K562 (cell line): ENCODE data around the gene SAP25. TPM values are rescaled to one million over a fixed set of nuclear protein-coding genes. Genes with fewer than 3 reads are reported as not detected.

Experiments used
- CTCFL ChIP-seq: IDR thresholded peaks from 2 replicates; pipeline ENCODE4 v1.6.1; 2011; ENCODE audit warnings: borderline replicate concordance, low read depth, mild to moderate bottlenecking, moderate library complexity, low read length; ENCODE audit not compliant: insufficient read depth, poor library complexity, severe bottlenecking
- GATAD2B ChIP-seq: fragments of 450-650 bp; IDR thresholded peaks from 2 replicates; pipeline ENCODE4 v1.6.1; 2017; ENCODE audit warnings: mild to moderate bottlenecking, borderline replicate concordance
- HMG20B ChIP-seq: fragments of 250-450 bp; sonication (Bioruptor Pico); IDR thresholded peaks from 2 replicates; pipeline ENCODE4 v1.5.0; 2021; ENCODE audit warnings: mild to moderate bottlenecking
- MYNN ChIP-seq, 2 experiments: sonication (generic); formaldehyde crosslinking in 1 of 2; IDR thresholded peaks; 2 replicates each; pipeline versions ENCODE4 v1.5.0 to v1.6.1; 2016 to 2020; ENCODE audit warnings: antibody characterized with exemption in 1 of 2, missing genetic modification reagents in 1 of 2
- PATZ1 ChIP-seq: fragments of 250-450 bp; sonication (Bioruptor Pico); IDR thresholded peaks from 2 replicates; pipeline ENCODE4 v1.5.0; 2020; ENCODE audit warnings: mild to moderate bottlenecking, borderline replicate concordance
- PRDM10 ChIP-seq: fragments of 450-650 bp; IDR thresholded peaks from 2 replicates; pipeline ENCODE4 v1.6.1; 2018; ENCODE audit not compliant: partially characterized antibody
- SUPT5H ChIP-seq: fragments of 450-650 bp; IDR thresholded peaks from 2 replicates; pipeline ENCODE4 v1.6.1; 2016
- USF2 ChIP-seq: sonication (generic); formaldehyde crosslinking; IDR thresholded peaks from 2 replicates; pipeline ENCODE4 v1.5.0; 2020; ENCODE audit warnings: missing genetic modification reagents
- YY1 ChIP-seq, 3 experiments: IDR thresholded peaks; 2 replicates each; pipeline ENCODE4 v1.6.1; 2011; ENCODE audit warnings: low read length in 2 of 3, mild to moderate bottlenecking in 2 of 3, moderate library complexity in 2 of 3, borderline replicate concordance in 1 of 3, control low read depth in 1 of 3, low read depth in 1 of 3; ENCODE audit not compliant: insufficient read depth in 3 of 3, insufficient replicate concordance in 2 of 3, control insufficient read depth in 1 of 3, insufficient read length in 1 of 3; ENCODE audit errors: extremely low read depth in 1 of 3
- ZBTB7A ChIP-seq: IDR thresholded peaks from 2 replicates; pipeline ENCODE4 v1.6.1; 2011; ENCODE audit warnings: low read depth, mild to moderate bottlenecking, low read length, moderate library complexity, borderline replicate concordance; ENCODE audit not compliant: control insufficient read depth
- polyA plus RNA-seq, 8 experiments: library from polyadenylated mRNA; depleted of rRNA in 4 of 8; stranded (reverse) in 5 of 8; unstranded in 3 of 8; fragments of >200 nt; fragmentation: Nextera tagmentation in 2 of 8; fragmentation: Illumina TruSeq in 1 of 8; extraction: Ambion mirVana in 2 of 8; extraction: Trizol in 1 of 8; gene quantifications; 2 replicates each; pipeline versions ENCODE4 v1.2.1 to v1.2.3, GENCODE V29; 2011 to 2014; ENCODE audit warnings: inconsistent platforms in 1 of 8, missing spikeins in 1 of 8
- total RNA-seq, 7 experiments: library from RNA; depleted of rRNA in 6 of 7; stranded (reverse); fragments of >200 nt in 6 of 7; fragmentation: Illumina TruSeq in 2 of 7; extraction: Trizol in 2 of 7; gene quantifications; 2 replicates each; pipeline versions ENCODE4 v1.2.1 to v1.2.3, GENCODE V29; 2011 to 2021; ENCODE audit warnings: low replicate concordance in 1 of 7
- TF ChIP-seq, protein P1 (sequence below): sonication (generic); formaldehyde crosslinking; IDR thresholded peaks from 2 replicates; pipeline ENCODE4 v1.8.1; 2023; ENCODE audit warnings: mild to moderate bottlenecking, missing genetic modification reagents

SAP25 gene
- total and polyA plus RNA-seq, 9 of the 15 experiments (the other 6 are each of a cell fraction or from before 2014, with no cell fraction given) = 0.13 to 5.3 (median 0.78) TPM; not detected in 1

DNA sequence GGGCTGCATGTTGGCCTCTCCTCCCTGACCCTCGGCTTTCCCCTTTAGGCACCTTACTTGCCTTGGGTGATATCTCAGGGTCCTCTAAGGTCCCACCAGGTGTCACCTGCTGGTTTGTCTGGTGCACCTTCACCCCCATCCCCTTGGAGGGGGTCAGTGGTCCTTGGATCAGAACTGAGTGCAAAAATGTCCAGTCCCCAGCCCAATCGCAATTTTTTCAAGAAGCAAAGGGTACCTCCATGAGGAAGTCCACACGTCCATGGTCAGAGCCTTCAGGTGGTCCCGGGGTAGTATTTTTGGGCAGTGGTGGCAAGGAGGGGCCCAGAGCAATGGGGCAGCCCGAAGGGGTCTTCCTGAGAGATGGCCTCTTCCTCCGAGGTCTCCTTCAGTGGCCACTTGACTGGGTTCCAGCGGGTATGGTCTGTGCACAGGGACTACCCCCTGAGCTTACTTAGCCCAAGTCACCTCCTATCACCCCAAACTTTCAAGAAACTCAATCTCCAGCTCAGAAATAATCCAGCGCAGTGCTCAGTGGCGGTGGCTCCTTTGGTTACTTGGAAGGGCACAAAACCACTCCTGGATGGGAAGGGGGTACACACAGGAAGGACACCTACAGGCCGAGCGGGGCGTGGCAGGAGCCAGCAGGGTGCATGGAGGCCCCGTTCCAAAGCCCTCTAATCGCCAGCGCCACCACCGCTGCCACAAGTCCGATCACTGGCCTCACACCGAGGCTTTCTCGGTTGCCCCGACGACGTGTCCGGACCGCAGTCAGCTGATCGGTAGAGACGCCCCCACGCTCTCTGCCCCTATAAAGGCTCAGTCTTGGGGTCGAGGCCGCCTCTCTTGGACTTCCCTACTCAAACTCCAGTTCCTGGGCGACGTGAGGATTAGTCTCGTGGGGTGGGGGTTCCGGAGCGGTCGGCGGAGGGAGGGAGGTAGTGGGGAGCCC, 4.5 kb downstream of the SAP25 start (continued):
- TF ChIP-seq PATZ1 (no peak), PRDM10 (no peak), USF2 (CRISPR knock-in tag) (peak; percentile 36; the same call in 1 of the 2 replicates), SUPT5H (peak; percentile 33; the same call in 1 of the 2 replicates), HMG20B (no peak), CTCFL (peak; percentile 45), GATAD2B (0 out of 2 replicates have a peak, but pooled peaks have one; percentile 46), YY1 (IDR thresholded peaks at IDR 0.05; ENCODE audit: borderline replicate concordance in 1 of 3, control insufficient read depth in 1 of 3, extremely low read depth in 1 of 3, insufficient read depth in 3 of 3, insufficient read length in 1 of 3, insufficient replicate concordance in 2 of 3, low read depth in 1 of 3, low read length in 2 of 3) (peak in 1 of 3 experiments; percentile 48), ZBTB7A (peak; percentile 75; the same call in 1 of the 2 replicates), MYNN (IDR thresholded peaks at IDR 0.05) (0 out of 2 replicates have a peak, but pooled peaks have one; percentile 63), MYNN (CRISPR knock-in tag; IDR thresholded peaks at IDR 0.05) (no peak)
- TF ChIP-seq, protein P1, sequence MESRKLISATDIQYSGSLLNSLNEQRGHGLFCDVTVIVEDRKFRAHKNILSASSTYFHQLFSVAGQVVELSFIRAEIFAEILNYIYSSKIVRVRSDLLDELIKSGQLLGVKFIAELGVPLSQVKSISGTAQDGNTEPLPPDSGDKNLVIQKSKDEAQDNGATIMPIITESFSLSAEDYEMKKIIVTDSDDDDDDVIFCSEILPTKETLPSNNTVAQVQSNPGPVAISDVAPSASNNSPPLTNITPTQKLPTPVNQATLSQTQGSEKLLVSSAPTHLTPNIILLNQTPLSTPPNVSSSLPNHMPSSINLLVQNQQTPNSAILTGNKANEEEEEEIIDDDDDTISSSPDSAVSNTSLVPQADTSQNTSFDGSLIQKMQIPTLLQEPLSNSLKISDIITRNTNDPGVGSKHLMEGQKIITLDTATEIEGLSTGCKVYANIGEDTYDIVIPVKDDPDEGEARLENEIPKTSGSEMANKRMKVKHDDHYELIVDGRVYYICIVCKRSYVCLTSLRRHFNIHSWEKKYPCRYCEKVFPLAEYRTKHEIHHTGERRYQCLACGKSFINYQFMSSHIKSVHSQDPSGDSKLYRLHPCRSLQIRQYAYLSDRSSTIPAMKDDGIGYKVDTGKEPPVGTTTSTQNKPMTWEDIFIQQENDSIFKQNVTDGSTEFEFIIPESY (CRISPR knock-in tag) = 0 out of 2 replicates have a peak, but pooled peaks have one; percentile 19
